Esophagus mucosa (tissue), 1 donor: Measurements from ENCODE around the gene PYGO2. TPM values are rescaled to one million over a fixed set of nuclear protein-coding genes. Genes with fewer than 3 reads are reported as not detected.
A peak's percentile ranks its signal among the peaks of the same experiment; 100 is the strongest.
"Not testable (repeated sequence)": the region's sequence is repeated elsewhere in the genome, so short reads cannot be mapped to it uniquely, and the experiment has no call there.

ENCODE experiments used
- ATAC-seq: fragments of 200-7000 bp; cut with Tn5 transposase; one replicate; pipeline ENCODE4 v1.9.1; 2020
- total RNA-seq: library from RNA; stranded (reverse); gene quantifications from one replicate; pipeline ENCODE4 v1.2.4, GENCODE V29; 2023
- donor health status: DM: yes; HTN: yes; CAD: no.

PYGO2 gene
- total RNA-seq, 1 donor from 2014 or later = 17.3 TPM

DNA sequence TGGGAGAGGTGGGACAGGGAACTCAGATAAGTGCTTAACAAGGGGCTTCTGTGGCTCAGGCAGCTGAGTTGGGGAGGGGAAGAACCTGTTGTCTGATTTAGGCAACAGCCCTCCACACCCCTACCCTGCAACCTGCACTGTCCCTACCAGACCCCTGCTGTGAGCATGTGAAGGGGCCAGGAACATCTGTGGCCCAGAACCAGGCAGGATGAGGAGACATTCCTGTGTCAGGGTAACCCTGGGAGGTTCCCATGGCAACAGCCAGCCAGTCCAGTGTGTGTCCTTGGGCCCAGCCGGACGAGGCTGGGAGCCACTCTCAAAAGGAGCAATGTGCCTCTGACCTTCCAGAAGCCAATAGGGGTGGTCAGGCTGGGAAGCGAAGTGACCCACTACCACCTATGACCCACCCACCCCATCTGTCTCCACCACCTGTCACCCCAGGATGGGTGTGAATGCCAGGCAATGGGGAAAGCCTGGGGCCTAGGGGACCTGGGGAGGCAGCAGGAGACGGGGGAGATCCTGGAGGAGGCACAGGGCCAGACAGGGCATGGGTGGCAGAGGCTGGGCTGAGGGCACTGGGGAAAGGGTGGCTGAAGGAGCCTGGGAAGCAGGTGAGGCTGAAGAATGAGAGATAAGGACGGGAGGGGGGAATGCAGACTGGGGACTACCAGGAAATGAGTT is 20.1 kb downstream of the PYGO2 start:
- no peak for ATAC-seq

GRCh38 chr1:154940651-154941194 is 20.9 kb downstream of the PYGO2 start:
- no peak for ATAC-seq

GRCh38 chr1:154940213-154940560 is 21.4 kb downstream of the PYGO2 start:
- ATAC-seq = no peak

GRCh38 chr1:154938604-154939399 is 22.8 kb downstream of the PYGO2 start:
- ATAC-seq = peak; percentile 74

DNA sequence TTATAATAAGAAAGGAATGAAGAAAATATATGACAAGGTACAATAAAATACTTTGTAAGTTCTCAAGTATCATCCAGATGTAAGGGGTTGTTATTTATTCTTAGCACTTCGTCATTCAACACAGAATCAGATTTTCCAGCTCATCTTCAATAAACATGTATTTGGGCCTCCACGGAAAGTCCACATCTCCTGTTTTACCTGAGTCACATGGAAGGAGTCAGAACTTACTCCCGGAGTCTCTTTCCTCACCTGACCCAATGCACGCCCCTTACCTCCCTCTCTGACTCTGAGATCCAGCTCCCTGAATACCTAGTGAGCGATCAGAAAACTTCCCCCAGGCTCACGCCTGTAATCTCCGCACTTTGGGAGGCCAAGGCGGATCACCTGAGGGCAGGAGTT is 23.6 kb downstream of the PYGO2 start:
- no peak for ATAC-seq

- peak; percentile 69 for ATAC-seq
Observed at GRCh38 chr1:154937085-154937987, 24.2 kb downstream of the PYGO2 start.

- peak; percentile 83 for ATAC-seq
Observed at GRCh38 chr1:154936555-154937084, 25.0 kb downstream of the PYGO2 start, which contains the start of gene PMVK. Gene PMVK (minus strand): TSS chr1:154936719. CDS start chr1:154936685, 34 bp downstream.

DNA sequence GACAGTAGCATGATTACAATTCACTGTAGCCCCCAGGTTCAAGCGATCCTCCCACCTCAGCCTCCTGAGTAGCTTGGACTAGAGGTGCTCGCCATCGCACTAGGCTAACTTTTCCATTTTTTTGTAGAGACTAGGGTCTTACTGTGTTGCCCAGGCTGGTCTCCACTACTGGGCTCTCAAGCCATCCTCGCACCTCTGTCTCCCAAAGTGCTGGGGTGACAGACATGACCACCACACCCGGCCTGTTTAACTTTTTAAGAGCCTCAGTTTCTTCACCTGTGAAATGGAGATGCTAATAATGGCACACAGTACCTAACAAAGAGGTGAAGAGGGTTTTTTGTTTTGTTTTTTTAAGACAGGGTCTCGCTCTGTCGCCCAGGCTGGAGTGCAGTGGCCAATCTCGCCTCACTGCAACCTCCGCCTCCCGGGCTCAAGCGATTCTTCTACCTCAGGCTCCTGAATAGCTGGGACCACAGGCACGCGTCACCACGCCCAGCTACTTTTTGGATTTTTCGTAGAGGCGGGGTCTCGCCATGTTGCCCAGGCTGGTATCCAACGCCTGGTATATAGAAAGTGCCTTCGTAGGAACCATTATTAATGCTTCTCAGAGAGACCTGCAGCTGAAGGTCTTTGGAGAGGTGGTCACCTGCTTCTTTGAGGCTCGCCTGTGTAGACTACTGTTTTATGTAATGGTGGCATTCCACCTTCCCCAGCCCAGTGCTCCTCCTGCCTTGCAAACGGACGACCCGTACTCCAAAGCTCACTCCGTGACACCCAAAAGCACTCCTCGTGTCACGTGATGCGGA is 25.6 kb downstream of the PYGO2 start:
- ATAC-seq = no peak

- ATAC-seq = no peak
Observed at GRCh38 chr1:154934358-154934948, 27.1 kb downstream of the PYGO2 start.

DNA sequence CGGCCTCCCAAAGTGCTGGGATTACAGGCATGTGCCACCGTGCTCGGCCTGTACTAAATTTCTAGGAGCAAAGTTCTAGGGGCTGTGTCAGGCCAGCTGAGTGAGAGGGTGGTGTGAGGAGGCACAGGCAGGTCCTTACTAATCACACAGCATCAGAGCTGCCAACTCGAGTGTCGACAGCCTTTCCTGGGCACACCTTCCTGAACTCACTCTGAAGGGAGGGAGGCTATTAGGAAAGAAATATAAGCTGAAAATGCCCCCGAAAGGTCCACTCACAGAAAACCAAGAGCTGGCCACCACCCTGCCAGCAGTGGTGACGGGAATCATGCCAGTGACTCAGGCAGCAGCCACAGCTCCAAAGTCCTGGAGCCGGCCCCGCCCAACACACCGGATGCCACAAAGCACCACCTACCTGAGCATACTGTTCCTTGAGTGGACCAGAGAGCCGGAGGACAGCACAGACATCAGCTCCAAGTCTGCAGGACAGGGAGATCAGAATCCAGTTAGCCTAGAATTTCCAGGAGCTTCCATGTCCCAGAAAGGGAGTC is 29.6 kb downstream of the PYGO2 start:
- peak; percentile 58 for ATAC-seq

DNA sequence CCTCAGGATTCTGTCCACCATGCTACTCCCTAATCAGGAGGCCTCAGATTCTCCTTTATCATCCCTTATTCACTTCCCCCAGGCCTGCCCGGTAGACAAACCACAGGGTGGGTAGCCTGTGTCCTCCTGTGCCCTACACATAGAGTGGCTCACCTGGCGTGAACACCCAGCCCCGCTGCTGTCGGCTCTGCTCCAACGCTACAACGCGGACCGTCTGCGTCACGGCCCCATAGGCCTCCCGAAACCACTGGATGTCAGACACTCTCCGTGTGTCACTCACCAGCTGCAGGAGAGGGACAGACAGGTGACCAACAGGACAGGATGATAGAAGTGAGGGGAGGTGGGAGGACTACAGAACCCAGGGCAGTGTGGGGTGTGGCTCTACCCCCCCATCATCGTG is 35.4 kb downstream of the PYGO2 start:
- no peak for ATAC-seq

DNA sequence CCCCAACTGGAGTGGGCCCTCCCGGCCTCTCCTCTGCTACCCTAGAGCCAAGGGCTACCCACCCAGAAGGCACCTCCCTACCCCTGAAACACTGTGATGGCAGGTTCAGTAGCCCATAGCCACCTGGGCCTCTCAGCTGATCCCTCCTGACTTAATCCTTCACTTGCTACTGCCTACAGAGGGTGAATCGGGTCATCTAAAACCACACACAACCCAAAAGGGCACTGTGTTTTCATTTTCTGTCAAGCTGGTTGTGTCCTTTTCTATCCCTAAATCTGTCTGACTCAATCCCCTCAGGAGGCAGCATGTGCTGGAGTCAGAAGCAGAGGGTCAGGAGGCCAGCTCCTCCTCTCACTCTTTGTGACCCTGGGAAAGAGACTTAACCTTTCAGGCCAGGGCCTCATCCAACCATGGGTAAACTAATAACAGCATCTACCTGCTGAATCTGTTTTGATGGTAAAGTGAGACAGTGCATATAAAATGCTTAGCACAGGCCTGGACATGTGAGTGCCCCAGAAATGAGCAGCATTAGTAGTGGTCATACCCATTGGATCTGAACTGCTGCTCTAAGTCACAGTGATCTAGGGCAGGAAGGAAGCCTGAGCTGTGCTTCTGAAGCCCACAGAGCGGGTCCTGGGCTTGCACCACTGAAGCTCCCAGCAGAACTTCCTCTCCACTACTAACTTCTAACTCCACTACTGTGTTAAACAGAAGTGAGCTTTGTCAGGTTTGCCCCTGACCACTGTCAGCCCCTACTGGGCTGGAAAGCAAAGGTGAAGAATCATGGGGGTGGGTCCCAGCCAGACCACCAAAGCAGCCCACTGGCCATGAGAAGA is 36.0 kb downstream of the PYGO2 start:
- no peak for ATAC-seq

DNA sequence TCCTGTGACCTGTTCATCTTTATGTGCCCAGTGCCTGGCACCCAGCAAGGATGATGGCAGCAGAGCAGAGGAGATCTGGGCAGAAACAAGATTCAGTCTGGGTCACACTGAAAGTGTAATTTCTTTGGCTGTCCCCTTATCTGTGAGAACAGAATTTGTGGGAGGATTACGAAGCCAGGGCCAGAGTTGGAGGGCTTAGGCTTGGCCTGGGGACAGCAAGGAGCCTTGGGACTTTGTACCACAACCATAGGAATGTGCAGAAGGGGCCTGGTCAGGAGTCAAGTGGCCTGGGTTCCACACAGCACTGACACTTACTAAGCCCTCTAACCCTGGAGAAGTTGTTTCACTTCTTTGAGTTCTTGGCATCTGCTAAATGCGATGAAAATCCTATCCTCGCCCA is 37.9 kb downstream of the PYGO2 start:
- ATAC-seq = no peak

DNA sequence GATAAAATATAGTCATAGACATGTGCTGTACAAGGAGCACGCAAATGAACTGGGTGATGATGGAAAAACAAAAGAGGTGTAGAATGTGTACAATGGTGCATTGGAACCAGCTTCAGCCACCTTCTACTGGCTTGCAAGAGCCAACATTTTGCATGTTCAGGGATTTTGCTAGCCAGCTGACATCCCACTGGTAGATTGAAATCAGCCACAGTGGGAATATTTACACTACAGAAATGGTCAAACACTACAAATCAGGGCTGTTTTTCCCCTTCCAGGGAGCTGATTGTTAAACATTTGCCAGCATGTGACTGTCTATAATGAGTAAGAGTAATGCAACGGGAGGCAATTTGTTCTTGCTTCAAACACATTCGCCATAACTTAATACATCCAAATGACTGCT is 48.3 kb downstream of the PYGO2 start:
- no peak for ATAC-seq

GRCh38 chr1:154912755-154913154 is 48.8 kb downstream of the PYGO2 start:
- ATAC-seq = no peak

GRCh38 chr1:154911691-154912550 is 49.7 kb downstream of the PYGO2 start:
- no peak for ATAC-seq

DNA sequence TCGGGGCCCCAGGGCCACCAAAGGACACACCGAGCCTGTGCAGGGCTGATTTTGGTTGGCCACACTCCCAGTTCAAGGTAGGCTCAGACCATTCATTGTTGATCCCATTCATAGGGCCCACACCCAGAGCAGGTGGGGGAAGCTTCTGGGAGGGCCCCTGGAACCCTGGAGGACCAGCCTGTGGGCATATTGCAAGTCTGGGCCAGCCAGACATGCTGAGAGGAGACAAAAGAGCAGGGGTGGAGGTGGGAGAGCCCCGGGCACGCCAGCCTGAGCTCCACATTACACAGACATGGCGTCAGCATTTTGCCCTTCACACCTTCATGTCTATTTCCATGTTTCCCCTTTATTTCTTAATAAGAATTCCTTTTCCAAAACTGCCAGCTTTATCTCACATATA is 50.7 kb downstream of the PYGO2 start:
- peak; percentile 95 for ATAC-seq

DNA sequence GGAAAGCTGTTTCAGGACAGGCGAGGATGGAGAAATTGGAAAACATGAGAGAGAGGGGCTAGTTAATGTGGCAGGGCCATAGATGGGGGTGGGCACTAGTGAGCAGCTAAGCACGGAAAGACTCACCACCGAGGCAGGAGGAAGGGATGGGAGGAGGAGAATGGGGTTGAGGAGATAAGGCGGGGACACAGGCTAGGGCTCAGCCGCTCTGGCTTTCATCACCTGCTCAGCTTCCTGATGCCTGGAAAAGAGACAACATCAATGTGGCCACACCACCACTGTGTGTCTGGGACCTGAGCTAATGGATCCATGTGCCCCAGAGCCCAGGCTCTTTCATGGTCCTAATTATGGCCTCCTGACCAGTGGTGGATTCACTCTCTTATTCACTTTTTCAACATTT is 52.6 kb downstream of the PYGO2 start:
- no peak for ATAC-seq

DNA sequence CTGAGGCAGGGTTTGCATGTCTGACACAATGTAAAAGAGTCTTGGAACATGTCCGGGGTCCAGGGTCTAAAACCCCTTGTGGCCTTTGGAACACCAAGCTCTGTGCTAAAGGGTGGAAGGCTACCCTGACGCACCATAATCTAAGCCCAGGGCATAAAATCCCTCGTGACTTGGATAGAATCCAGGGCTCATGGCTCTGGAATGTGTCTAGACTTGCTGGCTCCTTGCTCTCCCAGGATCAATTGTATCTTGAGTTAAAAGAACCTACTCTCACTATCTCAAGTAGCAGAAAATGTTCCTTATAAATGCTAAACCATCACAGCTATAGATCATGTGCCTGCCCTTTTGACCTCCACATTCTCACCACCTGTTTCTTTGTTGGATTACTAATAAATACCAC is 53.5 kb downstream of the PYGO2 start:
- not testable (repeated sequence) for ATAC-seq
